Fibroblast of skin of left quadriceps (primary cell): ENCODE measurements around the gene SYNE4.

Experiments used
- DNase-seq, 2 experiments: peaks; one replicate each; pipeline ENCODE4 v3.0.0-alpha.2; 2013; ENCODE audit warnings: low read depth in 2 of 2

SYNE4 gene

DNA sequence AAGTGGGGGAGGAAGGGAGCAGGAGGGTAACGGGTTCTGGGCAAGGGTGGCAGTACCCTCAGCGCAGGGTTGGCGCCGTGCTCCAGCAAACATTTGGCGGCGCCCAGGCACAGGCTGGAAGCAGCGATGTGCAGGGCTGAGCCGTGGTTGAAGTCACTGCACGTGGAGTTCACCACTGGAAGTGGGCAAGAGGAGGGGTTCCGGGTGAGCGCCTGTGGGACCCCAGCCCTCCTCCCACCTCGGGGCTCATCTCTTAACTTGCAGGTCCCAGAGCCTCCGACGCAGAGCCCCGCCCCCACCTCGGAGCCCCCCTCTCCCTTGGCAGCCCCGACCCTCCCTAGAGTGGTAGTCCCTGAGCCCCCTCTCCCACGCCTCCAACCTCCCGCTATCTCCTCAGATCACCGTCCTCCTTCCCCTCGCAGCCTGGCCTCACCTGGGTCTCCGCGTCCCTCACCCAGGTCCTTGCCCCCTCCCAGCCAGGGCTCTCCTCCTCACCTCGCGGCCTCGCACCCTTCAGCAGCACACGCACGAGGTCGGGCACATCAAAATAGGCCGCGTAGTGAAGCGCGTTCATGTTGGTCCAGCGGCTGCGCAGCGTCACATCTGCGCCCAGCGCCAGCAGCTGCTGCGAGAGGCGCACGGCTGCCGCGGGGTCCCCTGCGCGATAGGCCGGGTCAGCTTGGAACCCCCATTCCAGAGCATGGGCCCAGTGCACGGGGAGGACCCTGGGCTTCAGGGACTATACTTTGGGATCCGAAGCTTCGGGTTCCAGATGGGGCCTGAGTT lies 17.7 kb upstream of the SYNE4 start:
- DNase-seq, result no peak

DNA sequence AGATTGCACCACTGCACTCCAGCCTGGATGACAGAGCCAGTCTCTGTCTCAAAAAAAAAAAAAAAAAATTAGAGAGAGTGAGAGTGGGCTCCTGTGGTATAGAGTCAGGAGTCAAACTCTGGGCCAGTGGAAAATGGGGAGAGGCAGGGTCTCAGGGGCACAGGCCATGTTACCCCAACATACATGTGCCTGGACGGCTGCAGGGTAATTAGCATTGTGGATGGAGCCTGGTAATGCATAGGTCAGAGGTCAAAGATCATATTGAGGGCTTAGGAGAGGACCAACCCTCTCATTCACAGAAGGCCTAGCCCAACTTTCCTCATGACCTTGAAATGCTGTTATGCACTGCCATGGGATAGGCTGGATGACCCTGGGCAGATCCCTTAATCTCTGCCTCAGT lies 16.9 kb upstream of the SYNE4 start:
- no peak for DNase-seq

DNA sequence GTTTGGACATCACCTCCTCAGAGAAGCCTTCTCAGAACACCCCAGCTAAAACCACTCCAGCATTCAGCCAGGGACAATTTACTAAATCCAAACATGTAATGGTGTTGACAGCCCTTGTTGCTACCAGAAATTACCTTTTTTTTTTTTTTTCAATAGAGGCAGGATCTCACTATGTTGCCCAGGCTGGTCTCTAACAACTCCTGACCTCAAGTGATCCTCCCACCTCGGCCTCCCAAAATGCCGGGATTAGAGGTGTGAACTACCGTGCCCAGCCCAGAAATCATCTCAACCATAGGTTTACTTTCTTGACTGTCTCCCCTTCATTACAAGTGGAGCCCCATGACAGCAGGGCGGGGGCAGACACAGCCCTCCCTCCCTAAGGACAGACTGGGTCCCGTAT lies 14.8 kb upstream of the SYNE4 start:
- no peak for DNase-seq

DNA sequence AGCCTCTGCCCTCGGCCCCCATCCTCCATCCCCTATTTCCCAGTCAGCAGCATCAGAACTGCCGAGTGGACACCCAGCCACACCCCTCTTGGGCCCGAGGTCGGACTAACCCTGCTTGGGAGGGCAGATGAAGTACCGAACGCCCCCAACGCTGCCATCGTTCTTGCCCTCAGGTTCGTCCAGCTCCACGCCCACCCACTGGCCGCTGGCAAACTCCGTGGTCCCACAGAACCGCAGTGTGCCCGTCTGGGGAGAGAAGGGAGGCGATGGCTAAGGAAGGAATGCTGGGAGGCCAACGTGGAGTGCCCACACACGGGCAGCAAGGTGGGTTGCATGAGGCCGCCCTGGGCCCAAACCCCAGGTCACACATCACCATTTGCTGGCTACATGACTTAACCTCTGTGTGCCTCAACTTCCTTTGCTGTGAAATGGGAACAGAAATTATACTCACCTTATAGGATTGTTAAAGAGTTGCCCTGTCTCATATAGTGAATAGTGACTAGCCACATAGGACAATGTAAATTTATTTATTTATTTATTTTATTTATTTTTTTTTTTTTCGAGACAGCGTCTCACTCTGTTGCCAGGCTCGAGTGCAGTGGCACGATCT lies 10.6 kb upstream of the SYNE4 start:
- no peak for DNase-seq

DNA sequence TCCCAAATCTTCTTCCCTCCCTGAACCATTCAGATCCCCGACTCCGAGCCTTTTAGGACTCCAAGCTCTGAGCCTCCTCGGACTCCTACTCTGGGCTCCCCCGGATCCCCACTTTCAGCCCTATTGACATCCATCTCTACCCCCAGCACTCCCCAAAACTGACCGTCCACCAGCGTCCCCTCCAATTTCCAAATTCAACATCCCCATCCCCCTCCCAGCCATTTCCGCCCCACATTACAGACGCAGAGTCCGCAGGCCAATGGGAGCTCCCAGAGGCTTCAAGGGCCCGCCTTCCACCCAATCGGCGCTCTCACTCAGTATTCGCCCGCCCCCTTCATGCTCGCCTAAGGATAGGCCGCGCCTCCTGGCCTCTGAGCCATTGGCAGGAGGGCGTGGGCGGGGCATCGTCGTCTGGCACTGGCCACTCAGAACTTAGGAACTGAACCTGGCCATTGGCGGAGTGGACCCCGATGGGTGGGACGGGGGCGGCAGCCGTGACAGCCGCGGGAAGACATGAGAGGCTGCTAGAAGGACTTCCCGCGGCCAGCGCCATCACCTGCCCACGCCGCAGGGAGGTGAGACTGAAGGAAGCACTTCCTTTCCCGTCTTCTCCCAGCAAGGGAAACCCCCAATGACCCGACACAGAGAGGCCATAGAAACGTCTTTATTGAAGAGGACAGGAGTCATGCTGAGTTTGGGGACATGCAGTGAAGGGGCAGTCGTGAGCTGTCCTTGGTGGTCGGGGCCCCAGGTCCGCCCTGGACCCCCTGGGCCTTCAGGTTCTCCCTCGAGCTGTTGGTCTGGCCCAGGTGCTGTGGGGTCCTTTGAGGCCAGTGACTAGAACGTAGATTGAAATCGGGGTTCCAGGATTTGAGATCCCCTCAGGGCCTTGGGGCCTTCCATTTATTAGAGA lies 5.7 kb upstream of the SYNE4 start, which contains the start of gene ALKBH6:
ALKBH6 (minus strand) TSS at position 202 of the 913 bp plus-strand sequence. CDS start 816 bp downstream, outside the sequence.
- DNase-seq, result peak; percentile 96

DNA sequence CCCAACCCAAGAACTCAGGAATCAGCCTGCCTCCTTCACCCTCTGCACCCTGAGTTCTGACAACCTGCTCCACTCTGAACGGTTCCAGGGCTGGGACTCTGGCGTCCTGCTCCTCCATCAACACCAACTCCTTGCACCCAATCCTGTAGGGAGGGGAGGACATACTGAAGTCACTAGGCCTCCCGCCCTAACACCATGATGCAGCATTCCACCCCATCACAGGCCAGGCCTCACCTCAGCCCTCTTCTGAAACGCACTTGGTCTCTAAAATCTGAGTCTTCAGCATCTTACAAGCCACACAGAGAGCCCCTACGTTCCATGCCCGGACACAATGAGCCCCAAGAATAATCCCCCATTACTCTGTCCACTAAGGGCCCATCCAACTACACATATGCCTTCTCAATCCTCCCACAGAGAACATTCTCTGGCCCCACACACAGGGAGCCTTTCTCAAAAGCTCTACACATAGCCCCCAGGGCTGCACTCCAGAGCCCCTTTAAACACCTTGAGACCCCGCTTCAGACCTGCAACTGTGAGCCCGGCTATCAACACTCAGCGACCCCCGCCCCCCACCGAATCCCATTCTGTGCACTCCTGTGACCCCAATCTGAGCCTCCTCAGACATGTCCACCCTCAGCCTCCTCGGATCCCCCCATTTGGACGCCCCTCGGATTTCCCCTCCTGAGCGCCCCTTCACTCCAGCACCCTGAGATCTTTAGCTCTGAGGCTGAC lies 4.8 kb upstream of the SYNE4 start:
- no peak for DNase-seq

DNA sequence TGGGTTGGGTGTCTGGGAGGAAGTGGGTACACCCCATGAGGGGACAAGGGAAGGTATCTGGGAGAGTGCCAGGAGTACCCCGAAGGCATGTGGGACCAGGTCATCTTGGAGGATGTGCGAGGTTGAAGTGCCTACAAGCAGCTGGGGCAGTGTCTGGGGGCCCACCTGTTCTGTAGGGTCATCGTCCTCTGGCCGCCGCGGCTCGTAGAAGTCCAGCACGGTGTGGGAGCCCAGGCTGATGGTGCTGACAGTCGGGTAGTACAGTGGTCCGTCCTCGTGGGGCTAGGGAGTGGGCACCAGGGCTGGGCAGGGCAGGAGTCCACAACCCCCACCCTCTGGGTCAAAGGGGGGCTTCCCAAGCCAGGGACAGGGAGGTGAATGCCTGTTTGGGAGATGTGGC lies 1.8 kb upstream of the SYNE4 start:
- DNase-seq, result no peak

DNA sequence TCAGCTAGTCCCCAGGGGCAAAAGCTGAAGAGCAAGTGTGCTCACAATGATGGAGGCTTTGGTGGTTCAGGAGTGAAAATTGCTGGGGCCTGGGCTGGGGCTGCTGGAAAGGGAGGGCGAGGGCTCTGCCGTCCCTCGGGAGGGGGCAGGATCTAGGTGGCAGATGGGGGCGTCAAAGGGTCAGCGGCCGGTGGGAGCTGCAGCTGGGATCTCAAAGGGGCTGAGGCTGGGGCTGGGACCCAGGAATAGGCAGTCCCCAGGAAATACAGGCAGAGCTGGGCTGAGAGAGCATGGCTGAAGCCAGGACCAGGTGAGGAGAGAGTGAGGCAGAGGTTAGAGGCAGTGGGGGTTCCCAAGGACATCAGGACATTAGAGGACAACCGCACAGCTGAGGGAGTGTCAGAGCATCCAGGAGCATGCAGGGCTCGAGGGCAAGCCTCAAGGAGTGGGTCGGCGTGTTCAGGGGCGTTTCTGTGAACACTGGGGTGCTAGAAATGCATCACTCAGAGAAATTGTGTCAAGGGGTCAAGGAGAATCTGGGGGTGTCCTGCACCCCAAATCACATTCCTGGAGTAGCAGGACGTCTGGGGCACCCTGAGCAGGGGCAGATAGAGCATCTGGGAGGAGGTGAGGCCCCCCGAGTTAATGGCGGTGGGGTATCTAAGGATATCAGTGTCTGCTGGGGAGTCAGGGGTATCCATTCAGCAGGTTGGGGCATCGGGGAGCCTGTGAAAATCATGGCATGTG lies 1.2 kb upstream of the SYNE4 start:
- no peak for DNase-seq

DNA sequence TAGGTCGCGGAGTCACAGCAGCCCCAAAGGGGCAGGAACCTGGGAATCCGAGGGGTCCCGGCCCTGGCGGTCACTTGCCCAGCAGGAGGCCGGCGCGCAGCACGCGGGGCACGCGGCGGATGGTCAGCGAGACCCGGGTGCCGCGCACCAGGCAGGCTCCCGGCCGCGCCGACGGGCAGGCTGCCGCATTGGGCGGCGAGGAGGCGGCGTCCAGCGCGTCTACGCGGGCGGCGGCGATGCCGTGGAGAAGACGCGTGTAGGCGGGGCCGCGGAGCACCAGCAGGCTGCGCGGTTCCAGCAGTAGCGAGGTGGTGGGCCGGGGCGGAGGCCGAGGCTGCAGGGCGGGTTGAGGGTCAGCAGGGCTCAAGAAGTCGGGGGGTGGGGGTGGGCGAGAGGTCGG lies 607 bp upstream of the SYNE4 start:
- DNase-seq, result no peak

DNA sequence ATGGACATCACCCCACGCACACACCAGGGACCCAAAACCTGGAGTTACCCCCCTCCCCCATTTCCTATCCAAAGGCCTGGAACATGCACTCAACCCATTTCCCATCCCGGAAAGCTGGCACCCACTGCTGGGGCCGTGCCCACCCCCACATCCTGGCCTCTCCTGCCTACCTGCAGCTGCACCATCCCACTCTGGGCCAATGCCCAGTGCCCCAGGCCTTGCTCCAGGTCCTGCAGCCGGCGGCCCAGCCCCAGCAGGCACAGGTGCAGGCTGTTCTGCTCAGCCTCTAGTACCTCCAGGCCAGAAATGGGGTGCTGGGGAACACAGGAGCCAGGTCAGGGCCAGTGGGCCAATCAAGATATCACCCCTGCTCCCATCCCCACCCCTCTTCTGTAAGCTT lies 1.7 kb downstream of the SYNE4 start:
- DNase-seq, result no peak

DNA sequence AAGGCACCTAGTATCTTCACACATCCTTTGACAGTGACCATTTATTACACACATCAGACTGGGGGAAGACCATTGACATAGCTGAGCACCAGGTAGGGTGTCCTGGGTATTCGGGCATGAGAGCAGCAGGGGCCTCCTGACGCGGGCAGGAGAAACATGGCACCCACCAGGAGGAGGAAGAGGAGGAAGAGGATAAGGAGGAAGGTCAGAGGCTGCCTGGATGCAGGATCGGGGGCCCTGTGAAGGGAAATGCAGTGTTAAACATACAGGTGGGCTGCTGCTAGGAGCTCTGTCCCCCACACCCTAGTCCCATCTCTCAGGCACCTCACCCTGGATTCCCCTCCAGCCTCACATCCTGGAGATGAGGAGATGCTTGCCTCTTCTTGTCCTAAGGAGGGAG lies 5.3 kb downstream of the SYNE4 start:
- no peak for DNase-seq

DNA sequence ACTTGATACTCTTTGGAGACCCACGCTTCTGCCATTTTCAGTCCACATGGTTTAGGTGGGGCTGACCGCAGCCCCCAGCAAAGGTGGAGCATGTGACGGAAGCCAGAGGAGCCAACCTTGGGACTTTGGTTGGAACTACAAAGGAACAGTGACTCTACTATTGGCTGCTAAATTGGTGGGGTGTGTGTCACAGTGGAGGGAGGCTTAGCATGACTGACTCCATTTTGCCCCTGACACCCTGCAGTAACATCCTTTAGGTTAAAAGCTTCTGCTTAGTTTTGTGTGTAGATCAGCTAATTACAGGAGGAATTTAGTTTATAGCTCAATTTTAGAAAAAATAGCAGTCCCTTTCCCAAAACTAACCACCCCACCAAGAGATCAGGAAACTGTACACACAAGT lies 7.0 kb downstream of the SYNE4 start:
- no peak for DNase-seq

DNA sequence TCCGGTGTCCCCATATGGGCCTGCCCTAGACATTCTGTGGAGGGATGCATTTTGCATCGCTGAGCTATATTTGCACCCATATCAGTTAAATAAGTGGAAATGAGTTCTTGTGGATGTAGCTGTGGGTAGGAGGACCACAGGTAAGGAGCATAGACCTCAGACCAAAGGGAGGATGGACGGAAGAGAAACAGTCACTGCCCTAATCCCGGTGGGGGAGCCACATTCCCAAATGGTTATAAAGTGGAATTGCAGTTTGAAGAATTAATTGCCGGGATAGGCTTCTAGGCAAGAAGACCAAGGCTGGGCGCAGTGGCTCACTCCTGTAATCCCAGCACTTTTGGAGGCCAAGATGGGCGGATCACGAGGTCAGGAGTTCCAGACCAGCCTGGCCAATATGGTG lies 11.8 kb downstream of the SYNE4 start:
- DNase-seq, result no peak

DNA sequence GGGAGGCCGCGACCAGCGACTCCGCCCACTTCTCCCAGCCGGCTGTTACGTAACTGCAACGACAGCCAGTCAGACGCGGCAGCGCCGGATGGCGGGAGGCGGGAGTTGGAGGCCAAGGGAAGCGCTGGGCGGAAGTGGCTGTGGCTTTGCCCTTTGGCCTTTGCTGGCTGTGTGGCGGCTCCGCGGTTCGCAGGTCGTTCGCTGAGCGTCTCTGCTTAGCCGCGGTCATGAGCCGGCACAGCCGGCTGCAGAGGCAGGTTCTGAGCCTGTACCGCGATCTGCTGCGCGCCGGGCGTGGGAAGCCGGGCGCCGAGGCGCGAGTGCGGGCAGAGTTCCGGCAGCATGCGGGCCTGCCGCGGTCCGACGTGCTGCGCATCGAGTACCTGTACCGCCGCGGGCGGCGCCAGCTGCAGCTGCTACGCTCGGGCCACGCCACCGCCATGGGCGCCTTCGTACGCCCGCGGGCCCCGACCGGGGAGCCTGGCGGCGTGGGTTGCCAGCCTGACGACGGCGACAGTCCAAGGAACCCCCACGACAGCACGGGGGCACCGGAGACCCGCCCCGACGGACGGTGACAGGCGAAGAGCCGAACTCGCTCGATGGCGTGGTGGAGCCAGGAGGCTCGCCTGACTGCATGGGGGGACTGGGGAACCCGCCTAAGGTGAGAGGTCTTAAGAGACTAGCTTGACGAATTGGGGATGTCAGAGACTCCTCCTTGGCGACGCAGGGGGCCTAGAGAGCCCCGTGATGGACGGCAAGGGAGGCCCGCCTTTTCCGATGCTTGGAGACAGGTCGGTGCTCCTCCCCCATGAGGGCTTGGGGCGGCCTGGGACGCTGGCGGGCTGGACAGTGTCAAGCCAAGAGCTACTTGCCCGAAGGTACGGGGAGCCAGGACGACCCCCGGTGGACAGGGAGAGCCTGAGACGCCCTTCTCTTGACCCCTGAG lies 13.3 kb downstream of the SYNE4 start, which contains the start of gene SDHAF1:
SDHAF1 (plus strand) TSS at position 141 of the 946 bp plus-strand sequence; CDS start at position 228, 87 bp downstream.
- peak; percentile 63 to 71 for DNase-seq

DNA sequence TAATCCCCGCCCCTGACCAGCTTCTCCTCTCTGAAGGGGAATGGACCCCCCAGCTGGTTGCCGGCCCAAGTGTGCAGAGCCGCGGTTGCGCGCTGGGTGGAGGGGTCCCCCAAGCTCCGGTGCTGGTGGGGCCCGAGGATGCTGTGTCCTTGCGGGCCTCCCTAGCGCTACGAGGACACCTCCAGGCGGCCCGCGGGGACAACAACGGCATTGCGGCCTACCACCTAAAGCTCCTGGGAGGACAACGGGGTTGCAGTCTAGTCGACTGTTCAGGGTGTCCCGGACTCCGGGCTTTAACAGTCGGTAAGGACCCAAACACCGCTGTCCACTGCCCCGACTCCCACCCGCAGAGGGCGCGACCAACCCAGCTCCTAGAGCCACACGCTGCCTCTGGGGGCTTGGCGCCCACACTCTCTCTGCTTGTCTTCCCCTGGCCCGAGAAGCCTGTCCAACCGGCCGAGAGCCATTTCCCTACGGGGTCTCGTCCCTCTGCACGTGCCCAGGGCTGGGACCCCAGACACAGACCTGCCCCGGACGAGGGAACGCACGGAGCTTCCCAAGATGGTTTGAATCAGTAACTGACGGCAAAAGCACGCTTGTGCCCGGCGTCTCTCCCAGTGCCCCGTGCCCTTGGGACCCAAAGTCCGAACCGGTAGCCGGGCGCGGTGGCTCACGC lies 14.6 kb downstream of the SYNE4 start:
- no peak for DNase-seq

DNA sequence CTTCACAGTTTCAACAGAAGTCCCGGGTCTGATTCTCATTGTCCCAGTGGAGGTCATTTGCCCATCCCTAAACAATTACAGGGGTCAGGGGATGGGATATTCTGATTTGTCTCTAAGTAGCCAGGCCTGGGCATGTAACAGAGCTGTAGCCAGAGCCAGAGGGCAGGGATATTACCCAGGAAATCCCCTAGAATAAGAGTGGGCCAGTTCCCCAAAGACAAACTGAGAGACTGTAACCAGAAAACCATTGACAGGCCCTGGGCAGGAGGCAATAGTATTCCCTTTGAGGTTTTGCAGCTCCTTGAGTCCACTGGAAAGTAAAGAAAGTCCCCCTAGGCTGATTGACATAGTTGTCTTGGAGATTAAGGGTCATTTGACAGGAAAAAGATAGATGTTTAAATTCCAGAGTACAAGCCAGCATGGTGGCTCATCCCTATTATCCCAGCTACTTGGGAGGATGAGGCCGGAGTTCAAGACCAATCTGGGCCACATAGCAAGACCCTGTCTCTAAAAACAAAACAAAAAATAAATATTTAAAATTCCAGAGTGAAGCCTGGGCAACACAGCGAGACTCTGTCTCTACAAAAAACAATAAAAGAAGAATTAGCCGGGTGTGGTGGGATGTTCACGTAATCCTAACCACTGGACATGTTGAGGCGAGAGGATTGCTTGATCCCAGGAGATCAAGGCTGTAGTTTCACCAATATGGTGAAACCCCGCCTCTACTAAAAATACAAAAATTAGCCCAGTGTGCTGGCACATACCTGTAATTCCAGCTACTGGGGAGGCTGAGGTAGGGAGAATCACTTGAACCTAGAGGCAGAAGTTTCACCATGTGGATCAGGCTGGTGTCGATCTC lies 15.5 kb downstream of the SYNE4 start:
- no peak for DNase-seq

DNA sequence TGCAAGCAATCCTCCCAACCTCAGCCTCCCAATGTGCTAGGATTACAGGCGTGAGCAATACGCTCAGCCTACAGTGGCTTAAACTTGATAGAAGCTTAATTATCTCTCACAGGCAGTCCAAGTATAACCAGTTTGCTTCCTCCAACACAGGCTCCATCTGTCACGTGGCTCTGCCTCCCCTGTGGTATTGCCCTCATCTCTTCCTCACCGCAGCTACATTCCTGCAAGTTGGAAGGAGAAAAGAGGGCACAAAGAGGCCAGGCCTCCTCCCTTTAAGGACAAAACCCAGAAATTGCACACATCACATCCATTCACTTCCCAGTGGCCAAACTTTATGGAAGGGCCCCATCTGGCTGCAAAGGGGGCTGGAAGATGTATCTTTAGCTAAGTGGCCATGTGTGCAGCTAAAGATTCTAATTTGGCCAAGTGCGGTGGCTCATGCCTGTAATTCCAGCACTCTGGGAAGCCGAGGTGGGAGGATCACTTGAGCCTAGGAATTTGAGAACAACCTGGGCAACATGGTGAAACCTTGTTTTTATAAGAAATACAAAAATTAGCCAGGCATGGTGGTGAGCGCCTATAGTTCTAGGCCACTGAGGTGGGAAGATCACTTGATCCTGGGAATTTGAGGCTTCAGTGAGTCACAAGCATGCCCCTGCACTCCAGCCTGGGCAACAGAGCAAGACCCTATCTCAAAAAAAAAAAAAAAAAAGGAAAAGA lies 16.7 kb downstream of the SYNE4 start:
- DNase-seq, result no peak
